Lower leg skin (tissue), 3 donors: ENCODE data around the gene KRT34.

Experiments
- CTCF ChIP-seq, 3 donors: fragments of 450-650 bp; IDR thresholded peaks; one replicate each; pipeline ENCODE4 v1.5.1; 2016; ENCODE audit warnings: antibody characterized with exemption in 3 of 3, mild to moderate bottlenecking in 3 of 3, moderate library complexity in 2 of 3
- POLR2A ChIP-seq, 2 donors: fragments of 450-650 bp; IDR thresholded peaks; one replicate each; pipeline ENCODE4 v1.6.1; 2016 to 2017; ENCODE audit warnings: antibody characterized with exemption in 2 of 2, mild to moderate bottlenecking in 1 of 2, moderate library complexity in 1 of 2

GRCh38 chr17:41419716-41420115, 37.6 kb upstream of the KRT34 start:
- TF ChIP-seq CTCF (IDR thresholded peaks at IDR 0.05) (no peak), POLR2A (IDR thresholded peaks at IDR 0.05) (no peak)
